SU-DHL-6 (cell line): ENCODE results near the gene SMIM1.

Experiments used
- CTCF ChIP-seq: fragments of 200-600 bp; sonication (generic); IDR thresholded peaks from one replicate; pipeline ENCODE4 v1.5.1; 2017; ENCODE audit warnings: antibody characterized with exemption, mild to moderate bottlenecking, low read length, moderate library complexity; ENCODE audit not compliant: insufficient read depth, poor library complexity, severe bottlenecking
- EZH2phosphoT487 ChIP-seq: fragments of 200-600 bp; sonication (generic), shearing (Covaris generic); conservative IDR thresholded peaks from 2 replicates; pipeline ENCODE4 v1.6.1; 2018; ENCODE audit warnings: mild to moderate bottlenecking, antibody characterized with exemption, low read length, moderate library complexity, mixed read lengths

- TF ChIP-seq CTCF, result no peak
- TF ChIP-seq EZH2phosphoT487, result no peak
These were observed 42.7 kb upstream of the SMIM1 start for GRCh38 chr1:3729594-3730542.
